ENCODE results near the gene ZNF888.
"Not testable (repeated sequence)": the region's sequence is repeated elsewhere in the genome, so short reads cannot be mapped to it uniquely, and the experiment has no call there.

ZNF888 gene

DNA sequence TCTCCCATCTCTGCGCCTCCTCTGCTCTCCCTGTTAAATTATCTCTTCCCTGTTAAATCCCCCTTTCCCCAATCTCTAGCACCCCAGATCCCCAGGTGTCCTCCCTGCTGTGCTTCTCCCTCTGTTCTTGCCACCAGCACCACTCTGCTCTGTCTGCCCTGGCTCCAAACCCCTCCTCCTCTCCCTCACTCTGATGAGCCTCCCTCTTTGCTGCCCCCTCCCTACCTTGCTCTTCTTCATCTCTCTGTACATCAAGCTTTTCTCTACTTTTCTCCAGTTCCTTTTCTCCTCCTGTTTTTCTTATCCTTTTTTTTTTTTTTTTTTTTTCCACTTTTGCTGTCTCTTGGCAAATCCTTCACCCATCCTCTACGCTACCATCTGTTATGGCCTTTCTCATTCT lies 18.3 kb upstream of the ZNF888 start:
- not testable (repeated sequence) for DNase-seq

- DNase-seq = not testable (repeated sequence)
These were observed 17.7 kb upstream of the ZNF888 start for GRCh38 chr19:52940905-52941304.

- DNase-seq = no peak
These were observed 15.5 kb upstream of the ZNF888 start for GRCh38 chr19:52938761-52939160.

DNA sequence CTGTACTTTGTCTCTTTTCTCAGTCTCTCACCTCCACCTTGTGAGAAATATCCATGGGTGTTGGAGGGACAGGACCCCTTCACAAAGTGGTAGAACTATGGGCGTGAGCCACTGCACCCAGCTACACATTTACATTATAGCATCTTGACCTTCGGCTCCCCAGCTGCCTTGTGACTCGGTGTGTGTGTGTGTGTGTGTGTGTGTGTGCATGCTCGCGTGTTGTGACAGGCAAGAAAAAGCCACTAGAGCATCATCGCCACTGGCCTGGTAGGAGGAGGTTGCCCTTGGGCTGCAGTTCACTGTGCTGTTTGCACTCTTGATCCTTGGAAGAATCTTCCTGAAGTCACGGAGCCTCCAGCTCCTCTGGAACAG lies 13.7 kb upstream of the ZNF888 start:
- DNase-seq = no peak

DNA sequence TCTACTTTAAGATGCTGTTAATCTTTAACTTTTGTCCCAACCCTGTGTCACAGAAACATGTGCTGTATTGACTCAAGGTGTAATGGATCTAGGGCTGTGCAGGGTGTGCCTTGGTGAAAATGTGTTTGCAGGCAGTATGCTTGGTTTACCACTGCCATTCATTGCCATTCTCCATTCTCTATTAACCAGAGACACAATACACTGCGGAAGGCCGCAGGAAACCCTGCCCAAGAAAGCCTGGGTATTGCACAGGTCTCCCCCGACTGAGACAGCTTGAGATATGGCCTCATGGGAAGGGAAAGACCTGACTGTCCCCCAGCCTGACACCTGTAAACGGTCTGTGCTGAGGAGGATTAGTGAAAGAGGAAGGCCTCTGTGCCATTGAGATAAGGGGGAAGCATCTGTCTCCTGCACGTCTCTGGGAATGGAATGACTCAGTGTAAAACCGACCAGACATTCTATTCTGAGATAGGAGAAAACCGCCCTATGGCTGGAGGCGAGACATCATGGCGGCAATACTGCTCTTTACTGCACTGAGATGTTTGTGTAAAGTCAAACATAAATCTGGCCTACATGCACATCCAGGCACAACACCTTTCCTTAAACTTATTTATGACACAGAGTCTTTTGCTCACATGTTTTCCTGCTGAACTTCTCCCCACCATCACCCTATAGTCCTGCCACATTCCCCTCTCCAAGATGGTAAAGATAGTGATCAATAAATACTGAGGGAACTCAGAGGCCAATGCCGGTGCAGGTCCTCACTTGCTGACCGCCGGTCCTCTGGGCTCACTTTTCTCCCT lies 13.1 kb upstream of the ZNF888 start:
- no peak for DNase-seq

- DNase-seq = no peak
These were observed 12.2 kb upstream of the ZNF888 start for GRCh38 chr19:52935434-52935833.

DNA sequence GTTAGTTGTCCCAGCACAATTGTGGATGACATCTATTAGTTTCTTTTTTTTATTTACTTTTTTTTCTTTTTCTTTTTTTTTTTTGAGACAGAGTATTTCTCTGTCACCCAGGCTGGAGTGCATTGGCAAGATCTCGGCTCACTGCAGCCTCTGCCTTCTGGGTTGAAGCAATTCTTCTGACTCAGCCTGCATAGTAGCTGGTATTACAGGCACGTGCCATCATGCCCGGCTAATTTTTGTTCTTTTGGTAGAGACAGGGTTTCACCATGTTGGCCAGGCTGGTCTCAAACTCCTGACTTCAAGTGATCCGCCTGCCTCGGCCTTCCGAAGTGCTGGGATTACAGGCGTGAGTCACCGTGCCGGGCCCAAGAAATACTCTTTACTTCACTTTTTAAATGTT lies 1.4 kb upstream of the ZNF888 start:
- not testable (repeated sequence) for DNase-seq

- no peak for DNase-seq
These were observed 758 bp upstream of the ZNF888 start for GRCh38 chr19:52923778-52924593.

DNA sequence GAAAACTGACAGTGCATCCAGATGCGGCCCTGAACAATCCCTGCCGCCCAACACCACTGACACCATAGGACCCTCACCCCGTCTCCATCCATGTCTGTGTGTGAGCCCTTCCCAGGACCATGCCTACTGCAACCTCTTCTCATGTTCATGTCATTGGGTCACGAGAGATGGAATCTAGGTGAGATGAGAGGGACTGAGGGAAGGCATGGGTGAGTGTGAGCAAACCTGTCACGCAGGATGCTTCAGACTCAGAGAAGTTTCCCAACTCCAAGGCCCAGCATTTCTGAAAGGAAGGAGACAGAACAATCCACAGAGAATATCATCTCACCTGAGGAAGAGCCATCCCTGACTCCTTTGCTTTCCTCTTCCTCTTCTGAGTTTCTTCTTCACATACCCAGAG lies 5.7 kb downstream of the ZNF888 start:
- DNase-seq = no peak

GRCh38 chr19:52910648-52911047 lies 12.6 kb downstream of the ZNF888 start:
- DNase-seq = no peak

- not testable (repeated sequence) for DNase-seq
These were observed 19.0 kb downstream of the ZNF888 start for GRCh38 chr19:52904052-52904780.

DNA sequence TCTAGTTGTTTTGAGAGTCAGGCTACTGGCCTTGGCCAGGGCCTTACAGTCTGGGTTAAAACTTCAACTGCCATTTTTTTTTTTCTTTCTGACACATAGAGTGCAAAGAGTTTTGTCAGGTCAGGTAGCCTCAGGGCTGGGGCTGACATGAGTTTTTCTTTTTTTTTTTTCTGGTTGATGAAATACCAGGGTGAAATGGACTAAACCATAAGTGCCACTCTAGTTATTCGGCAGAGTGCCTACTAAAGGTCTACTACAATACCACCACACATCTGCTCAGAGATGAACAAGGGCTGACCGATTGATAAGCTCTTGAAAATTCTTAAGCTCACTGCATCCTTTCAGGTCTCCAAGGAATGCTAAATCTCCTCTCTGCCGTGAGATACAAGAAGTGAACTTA lies 21.4 kb downstream of the ZNF888 start:
- no peak for DNase-seq

DNA sequence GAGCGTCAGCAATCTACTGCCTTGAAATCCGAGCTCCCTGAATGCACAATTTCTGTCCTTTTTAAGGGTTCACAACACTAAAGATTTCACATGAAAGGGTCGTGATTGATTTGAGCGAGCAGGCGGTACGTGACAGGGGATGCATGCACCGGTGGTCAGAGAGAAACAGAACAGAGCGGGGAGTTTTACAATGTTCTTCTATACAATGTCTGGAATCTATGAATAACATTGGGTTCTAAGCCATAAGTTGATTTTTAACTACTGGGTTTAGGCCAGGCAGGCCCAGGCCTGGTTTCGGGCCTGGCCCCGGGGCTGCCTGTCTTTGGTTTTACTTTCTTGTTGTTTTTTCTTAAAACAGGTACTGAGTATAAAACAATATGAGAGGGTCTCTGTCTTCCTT lies 24.6 kb downstream of the ZNF888 start:
- not testable (repeated sequence) for DNase-seq

GRCh38 chr19:52898101-52898500 lies 25.1 kb downstream of the ZNF888 start:
- DNase-seq = no peak

- DNase-seq = peak; percentile 92
These were observed 25.9 kb downstream of the ZNF888 start, which contains the start of gene ZNF320 for GRCh38 chr19:52897138-52897935. Gene ZNF320 (minus strand): TSS chr19:52897635. CDS start chr19:52890255, 7,380 bp downstream.

DNA sequence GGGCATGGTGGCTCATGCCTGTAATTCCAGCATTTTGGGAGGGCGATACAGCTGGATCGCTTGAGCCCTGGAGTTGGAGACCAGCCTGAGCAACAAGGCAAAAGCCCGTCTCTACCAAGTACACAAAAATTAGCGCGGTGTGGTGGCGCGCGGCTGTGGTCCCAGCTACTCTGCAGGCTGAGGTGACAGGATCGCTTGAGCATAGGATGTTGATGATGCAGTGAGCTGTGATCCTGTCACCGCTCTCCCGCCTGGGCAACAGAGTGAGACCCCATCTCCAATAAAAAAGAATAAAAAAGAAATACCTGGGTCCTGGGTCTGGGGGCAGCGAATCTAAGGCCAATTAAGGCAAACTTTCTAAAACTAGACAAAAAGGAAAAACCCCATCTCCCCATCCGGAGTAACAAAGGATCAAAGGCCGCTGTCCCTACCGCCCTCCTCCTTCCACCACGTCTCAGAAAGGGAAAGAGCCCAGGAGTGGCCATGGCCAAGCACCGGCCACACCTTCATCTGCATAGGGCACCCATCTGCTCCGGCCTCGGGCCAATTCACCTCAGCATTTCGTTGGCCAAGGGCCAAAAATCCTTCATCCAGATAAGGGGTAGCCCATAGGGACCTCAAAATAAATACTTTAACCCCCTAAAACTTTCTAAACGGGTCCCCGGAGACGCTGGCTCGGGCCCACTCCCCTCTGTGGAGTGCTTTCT lies 26.6 kb downstream of the ZNF888 start:
- no peak for DNase-seq

DNA sequence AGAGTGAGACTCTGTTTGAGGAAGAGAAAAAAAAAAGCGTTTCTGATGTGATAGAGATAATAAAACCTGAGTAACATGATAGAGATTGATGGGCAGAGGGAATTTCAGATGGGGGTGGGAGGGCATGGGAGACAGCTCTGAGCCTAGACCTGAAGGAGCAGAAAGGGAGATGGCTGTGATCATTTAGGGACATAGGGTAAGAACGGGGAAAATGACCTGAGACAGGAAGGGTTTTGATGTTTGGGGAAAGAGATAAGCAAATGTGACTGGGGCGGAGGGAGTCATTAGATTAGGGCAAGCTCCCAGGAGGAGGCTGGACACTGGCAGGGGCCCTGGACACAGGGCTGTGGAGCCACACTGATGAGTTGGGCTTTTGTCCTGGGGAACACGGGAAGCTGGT lies 31.9 kb downstream of the ZNF888 start:
- DNase-seq = no peak

GRCh38 chr19:52889931-52890330 lies 33.3 kb downstream of the ZNF888 start:
- DNase-seq = no peak

- DNase-seq = no peak
These were observed 34.2 kb downstream of the ZNF888 start for GRCh38 chr19:52889076-52889475.

DNA sequence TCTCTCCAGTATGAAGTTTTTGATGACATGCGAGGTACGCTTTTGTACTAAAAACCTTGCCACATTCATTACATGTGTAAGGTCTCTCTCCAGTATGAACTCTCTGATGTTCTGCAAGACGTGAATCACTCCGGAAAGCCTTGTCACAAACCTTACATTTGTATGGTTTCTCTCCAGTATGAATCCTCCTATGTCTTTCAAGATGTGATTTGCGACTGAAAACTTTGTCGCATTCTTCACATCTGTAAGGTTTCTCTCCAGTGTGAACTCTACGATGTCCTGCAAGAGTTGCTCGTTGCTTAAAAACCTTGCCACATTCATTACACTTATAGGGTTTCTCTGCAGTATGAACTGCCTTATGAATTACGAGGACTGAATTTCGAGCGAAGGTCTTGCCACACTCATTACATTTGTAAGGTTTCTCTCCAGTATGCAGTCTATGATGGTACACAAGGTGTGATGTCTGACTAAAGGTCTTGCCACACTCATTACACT lies 42.3 kb downstream of the ZNF888 start:
- DNase-seq = no peak

DNA sequence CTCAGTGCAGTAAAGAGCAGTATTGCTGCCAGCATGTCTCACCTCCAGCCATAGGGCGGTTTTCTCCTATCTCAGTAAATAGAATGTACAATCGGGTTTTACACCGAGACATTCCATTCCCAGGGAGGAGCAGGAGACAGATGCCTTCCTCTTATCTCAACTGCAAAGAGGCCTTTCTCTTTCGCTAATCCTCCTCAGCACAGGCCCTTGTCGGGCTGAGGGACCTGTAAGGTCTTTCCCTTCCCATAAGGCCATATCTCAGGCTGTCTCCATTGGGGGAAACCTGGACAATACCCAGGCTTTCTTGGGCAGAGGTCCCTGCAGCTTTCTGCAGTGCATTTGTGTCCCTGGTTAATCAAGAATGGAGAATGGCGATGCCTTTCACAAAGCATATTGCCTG lies 50.2 kb downstream of the ZNF888 start:
- DNase-seq = not testable (repeated sequence)

DNA sequence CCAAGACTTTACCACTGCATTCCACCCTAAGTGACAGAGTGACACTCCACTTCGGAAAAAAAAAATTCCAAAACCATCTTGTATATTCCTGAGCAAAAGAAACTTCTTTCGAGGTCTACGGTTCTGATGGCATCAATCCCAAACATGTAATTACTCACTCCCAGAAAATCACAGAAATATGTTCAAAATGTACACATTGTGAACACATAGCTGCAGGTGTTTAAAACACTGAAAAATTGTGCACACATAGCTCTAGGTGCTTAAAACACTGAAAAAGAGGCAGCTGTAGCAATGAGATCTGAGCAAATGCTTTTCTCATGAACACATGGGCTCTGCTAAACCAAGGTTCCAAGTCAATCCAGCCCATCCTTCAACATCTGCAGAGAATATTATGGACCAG lies 51.8 kb downstream of the ZNF888 start:
- DNase-seq = no peak

All from activated CD8-positive, alpha-beta memory T cell treated with anti-CD3 and anti-CD28 coated beads, Interleukin-2, amount 50 U/mL, for 4 hours (primary cell).